Gastroesophageal sphincter (tissue), 4 donors: ENCODE results near the gene MIPEP. TPM values are rescaled to one million over a fixed set of nuclear protein-coding genes. Genes with fewer than 3 reads are reported as not detected.
A peak's percentile ranks its signal among the peaks of the same experiment; 100 is the strongest.

Experiments
- ATAC-seq: fragments of 150-250 bp; one replicate; pipeline ENCODE4 v1.9.1; 2016; ENCODE audit warnings: mild to moderate bottlenecking, moderate library complexity
- H3K27ac ChIP-seq, 4 donors: fragments of 200-600 bp; sonication (generic) in 3 of 4; 1 replicate in 3 of 4; 2 replicates in 1 of 4; pipeline ENCODE4 v1.5.1; 2016 to 2019
- H3K27me3 ChIP-seq: fragments of 200-600 bp; sonication (generic); one replicate; pipeline ENCODE4 v1.5.1; 2019
- H3K36me3 ChIP-seq, 2 donors: fragments of 200-600 bp; sonication (generic); one replicate each; pipeline ENCODE4 v1.5.1; 2019; ENCODE audit warnings: control low read depth in 1 of 2
- H3K4me1 ChIP-seq, 3 donors: fragments of 200-600 bp; sonication (generic); 1 replicate in 2 of 3; 2 replicates in 1 of 3; pipeline ENCODE4 v1.5.1; 2016 to 2019; ENCODE audit warnings: control low read depth in 2 of 3
- H3K4me3 ChIP-seq, 2 donors: fragments of 200-600 bp; sonication (generic); one replicate each; pipeline ENCODE4 v1.5.1; 2019; ENCODE audit warnings: mild to moderate bottlenecking in 1 of 2, moderate library complexity in 1 of 2
- H3K9me3 ChIP-seq, 3 donors: fragments of 200-600 bp; sonication (generic); one replicate each; pipeline ENCODE4 v1.5.1; 2017 to 2019; ENCODE audit warnings: control low read depth in 2 of 3
- CTCF ChIP-seq, 4 experiments: fragments of 200-600 bp in 2 of 4; fragments of 450-650 bp in 2 of 4; sonication (generic) in 1 of 4; IDR thresholded peaks; one replicate each; pipeline ENCODE4 v1.5.1; 2017 to 2019; ENCODE audit warnings: antibody characterized with exemption in 4 of 4, mild to moderate bottlenecking in 2 of 4, moderate library complexity in 2 of 4
- EP300 ChIP-seq: sonication (generic); formaldehyde crosslinking; IDR thresholded peaks from one replicate; pipeline ENCODE4 v1.6.1; 2017; ENCODE audit warnings: antibody characterized with exemption, mild to moderate bottlenecking
- POLR2A ChIP-seq, 2 donors: fragments of 450-650 bp; IDR thresholded peaks; one replicate each; pipeline ENCODE4 v1.6.1; 2017; ENCODE audit warnings: antibody characterized with exemption in 2 of 2, mild to moderate bottlenecking in 2 of 2, moderate library complexity in 1 of 2
- POLR2AphosphoS5 ChIP-seq: sonication (generic); formaldehyde crosslinking; IDR thresholded peaks from one replicate; pipeline ENCODE4 v1.6.1; 2017; ENCODE audit warnings: antibody characterized with exemption
- WGBS, 2 donors: methylation state at CpG; one replicate each; pipeline ENCODE4 v1.1.5; 2018; ENCODE audit warnings: low coverage in 1 of 2; 5-methylcytosine and 5-hydroxymethylcytosine counted together
- total RNA-seq, 4 donors: library from RNA; depleted of rRNA; stranded (reverse); fragments of >200 nt; gene quantifications; one replicate each; pipeline ENCODE4 v1.1.0, GENCODE V29; 2016

Gene MIPEP
- total RNA-seq, 4 donors from 2014 or later: 12.4 to 27.4 (median 20.3) TPM

DNA sequence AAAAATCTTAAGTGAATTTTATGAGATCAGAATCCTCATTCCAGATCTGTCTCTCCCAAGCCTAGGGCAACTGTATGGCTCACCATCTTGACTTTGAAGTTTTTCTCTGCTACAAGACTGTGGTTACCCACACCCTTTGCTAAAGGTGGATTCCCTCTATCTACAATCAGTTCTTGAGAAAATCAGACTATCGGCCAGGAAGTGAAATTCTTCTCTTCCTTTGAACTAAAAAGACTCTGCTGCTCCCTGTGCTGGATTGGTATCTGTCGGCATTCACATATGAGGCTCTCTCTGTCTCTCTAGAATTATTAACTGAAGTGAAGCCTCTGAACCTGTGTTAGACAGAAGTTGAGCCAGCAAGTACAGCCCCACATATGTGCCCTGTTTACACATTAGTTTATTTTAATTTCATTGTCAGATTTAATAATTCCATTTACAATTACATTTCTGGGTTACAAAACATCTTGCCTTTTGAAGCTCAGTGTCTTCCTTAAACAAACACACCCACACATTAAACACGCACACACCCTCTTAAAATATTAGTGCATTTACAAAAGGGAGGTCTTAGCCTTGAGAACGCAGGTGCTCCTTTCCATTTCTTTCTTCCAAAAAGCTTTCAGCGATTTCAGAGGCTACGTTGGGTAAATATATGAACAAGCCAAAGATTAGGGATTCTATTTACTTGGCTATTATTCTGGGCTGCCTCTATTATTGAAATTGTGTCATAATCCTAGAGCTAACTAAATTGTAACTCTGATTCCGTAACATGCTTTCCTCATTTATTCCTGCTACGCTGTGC lies 145.7 kb downstream of the MIPEP start:
- TF ChIP-seq POLR2A (IDR thresholded peaks at IDR 0.05): no peak
- no peak for TF ChIP-seq CTCF (IDR thresholded peaks at IDR 0.05)
- no peak for TF ChIP-seq POLR2AphosphoS5
- no peak for TF ChIP-seq EP300
- Histone ChIP-seq H3K36me3 (no peaks in the 10 kb centered on the region), H3K9me3 (no peaks in the 10 kb centered on the region), H3K4me3 (no peak overlapping the region), H3K27ac (no peak overlapping the region), H3K4me1 (no peaks in the 10 kb centered on the region), H3K27me3 (no peaks in the 10 kb centered on the region)
- WGBS, 2 donors: 68 to 89% methylated on average over 7 to 8 of the region's 8 CpGs
- no peak for ATAC-seq

DNA sequence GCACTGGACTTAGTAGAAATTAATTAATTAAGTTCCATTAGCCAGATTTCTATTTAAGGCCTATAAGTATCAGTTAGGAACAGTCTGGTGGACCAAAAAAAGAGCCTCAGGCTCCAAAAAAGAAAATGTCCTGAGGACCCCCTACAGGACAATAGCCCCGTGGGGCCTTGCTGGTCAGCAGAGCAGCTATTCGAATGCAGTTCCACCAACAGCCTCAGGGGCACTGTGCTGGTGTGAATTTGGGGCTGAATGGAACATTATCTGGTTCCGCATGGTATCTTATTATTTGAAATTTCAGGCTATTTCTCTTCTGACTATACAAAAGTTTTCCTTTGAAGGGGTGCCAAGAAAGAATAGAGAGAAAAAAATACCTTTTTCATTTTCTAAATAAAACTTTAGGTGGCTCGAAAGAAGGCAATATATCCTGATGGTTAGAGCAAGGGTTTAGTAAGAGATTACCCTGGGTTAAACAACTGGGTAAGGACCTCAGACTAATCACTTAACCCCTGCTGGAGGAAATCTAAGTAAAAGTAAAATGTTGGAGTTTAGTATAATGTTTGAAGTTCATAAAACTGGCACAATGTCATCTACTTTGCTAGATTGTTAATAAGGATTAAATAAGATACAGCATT lies 147.2 kb downstream of the MIPEP start:
- no peaks in the 10 kb centered on the region for H3K27me3 ChIP-seq
- no peak overlapping the region for H3K27ac ChIP-seq
- WGBS, 2 donors: 77 to 100% methylated on average over 3 to 4 of the region's 4 CpGs
- H3K4me3 ChIP-seq: no peak overlapping the region
- ATAC-seq: no peak
- no peaks in the 10 kb centered on the region for H3K36me3 ChIP-seq
- no peak for TF ChIP-seq POLR2A (IDR thresholded peaks at IDR 0.05)
- no peak for TF ChIP-seq POLR2AphosphoS5
- TF ChIP-seq CTCF (IDR thresholded peaks at IDR 0.05): peak in 1 of 4 experiments; percentile 6
- TF ChIP-seq EP300: no peak
- no peaks in the 10 kb centered on the region for H3K9me3 ChIP-seq
- H3K4me1 ChIP-seq: peaks cover 0 to 4% (median 0%) of the 10 kb centered on the region in 3 donors

DNA sequence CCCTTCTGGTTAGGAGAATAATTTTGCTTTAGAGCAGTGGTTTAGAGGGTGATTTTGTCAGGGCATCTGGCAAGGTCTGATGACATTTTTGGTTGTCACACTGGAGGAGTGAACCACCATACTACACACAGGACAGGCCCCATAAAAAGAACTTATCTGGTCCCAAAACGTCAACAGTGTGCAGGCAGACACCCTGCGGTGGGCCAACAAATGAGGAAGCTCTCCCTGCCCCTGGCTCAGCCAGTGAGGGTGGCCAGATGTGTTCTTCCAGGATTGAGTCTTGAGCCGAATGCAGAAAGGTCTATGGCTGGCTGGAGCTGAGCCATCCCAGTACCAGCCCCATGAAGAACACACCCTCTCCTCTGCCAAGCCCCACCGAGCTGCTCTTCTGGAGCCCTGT lies 149.2 kb downstream of the MIPEP start:
- H3K27ac ChIP-seq: no peak overlapping the region
- no peaks in the 10 kb centered on the region for H3K9me3 ChIP-seq
- WGBS, 2 donors: 20% methylated on average over 1 of the region's 4 CpGs; no CpG with 5 or more reads in 1 of the 2 donors
- H3K27me3 ChIP-seq: no peaks in the 10 kb centered on the region
- TF ChIP-seq EP300 (no peak), CTCF (IDR thresholded peaks at IDR 0.05) (no peak), POLR2A (IDR thresholded peaks at IDR 0.05) (no peak), POLR2AphosphoS5 (no peak)
- no peak overlapping the region for H3K4me3 ChIP-seq
- ATAC-seq: no peak
- H3K36me3 ChIP-seq: no peaks in the 10 kb centered on the region
- H3K4me1 ChIP-seq: peaks cover 0 to 17% (median 0%) of the 10 kb centered on the region in 3 donors

GRCh38 chr13:23739596-23739995 lies 149.6 kb downstream of the MIPEP start:
- Histone ChIP-seq H3K9me3 (no peaks in the 10 kb centered on the region), H3K4me3 (no peak overlapping the region), H3K27me3 (no peaks in the 10 kb centered on the region), H3K36me3 (no peaks in the 10 kb centered on the region), H3K4me1 (peaks cover 0 to 17% (median 0%) of the 10 kb centered on the region in 3 donors), H3K27ac (no peak overlapping the region)
- ATAC-seq: no peak
- 83 to 86% methylated on average over 1 of the region's 3 CpGs for WGBS, 2 donors
- no peak for TF ChIP-seq EP300
- no peak for TF ChIP-seq POLR2AphosphoS5
- TF ChIP-seq POLR2A (IDR thresholded peaks at IDR 0.05): no peak
- no peak for TF ChIP-seq CTCF (IDR thresholded peaks at IDR 0.05)

- WGBS, 2 donors: 27 to 58% methylated on average over 2 to 3 of the region's 5 CpGs
- no peaks in the 10 kb centered on the region for H3K36me3 ChIP-seq
- no peak overlapping the region for H3K4me3 ChIP-seq
- H3K27ac ChIP-seq: peak overlapping the region in 2 of 4 donors; percentile 15 to 61
- H3K27me3 ChIP-seq: no peaks in the 10 kb centered on the region
- no peak for ATAC-seq
- H3K9me3 ChIP-seq: no peaks in the 10 kb centered on the region
- TF ChIP-seq POLR2A (IDR thresholded peaks at IDR 0.05) (no peak), EP300 (no peak), CTCF (IDR thresholded peaks at IDR 0.05) (no peak), POLR2AphosphoS5 (no peak)
- peaks cover 0 to 17% (median 0%) of the 10 kb centered on the region in 3 donors for H3K4me1 ChIP-seq
Measured at GRCh38 chr13:23736541-23736940, 152.7 kb downstream of the MIPEP start.
